Germinal center (tissue), 1 donor: ENCODE results near the gene NEK10.

Experiments used
- DNase-seq: peaks from one replicate; pipeline ENCODE4 v3.0.0; 2012; ENCODE audit warnings: mixed read lengths, low spot score

Gene NEK10

GRCh38 chr3:27095553-27096222, 273.5 kb downstream of the NEK10 start:
- peak; percentile 4 for DNase-seq

GRCh38 chr3:27094721-27095120, 274.5 kb downstream of the NEK10 start:
- no peak for DNase-seq

GRCh38 chr3:27093771-27094170, 275.4 kb downstream of the NEK10 start:
- DNase-seq = no peak

- no peak for DNase-seq
Measured at GRCh38 chr3:27090275-27091041, 278.7 kb downstream of the NEK10 start.

- no peak for DNase-seq
Measured at GRCh38 chr3:27089645-27090044, 279.5 kb downstream of the NEK10 start.

GRCh38 chr3:27089068-27089467, 280.1 kb downstream of the NEK10 start:
- DNase-seq = no peak

GRCh38 chr3:27085829-27086730, 283.1 kb downstream of the NEK10 start:
- DNase-seq = no peak

GRCh38 chr3:27081992-27082607, 287.1 kb downstream of the NEK10 start:
- no peak for DNase-seq

- no peak for DNase-seq
Measured at GRCh38 chr3:27081566-27081965, 287.6 kb downstream of the NEK10 start.

- no peak for DNase-seq
Measured at GRCh38 chr3:27080258-27080525, 289.0 kb downstream of the NEK10 start.

- DNase-seq = no peak
Measured at GRCh38 chr3:27079427-27080257, 289.5 kb downstream of the NEK10 start.

GRCh38 chr3:27078246-27078913, 290.8 kb downstream of the NEK10 start:
- no peak for DNase-seq

- no peak for DNase-seq
Measured at GRCh38 chr3:27076815-27077630, 292.2 kb downstream of the NEK10 start.

- no peak for DNase-seq
Measured at GRCh38 chr3:27074914-27075313, 294.3 kb downstream of the NEK10 start.

- DNase-seq = no peak
Measured at GRCh38 chr3:27073912-27074311, 295.3 kb downstream of the NEK10 start.

- no peak for DNase-seq
Measured at GRCh38 chr3:27072810-27073651, 296.2 kb downstream of the NEK10 start.

GRCh38 chr3:27060336-27060735, 308.8 kb downstream of the NEK10 start:
- no peak for DNase-seq
